ENCODE results near the gene ABLIM2. TPM values are rescaled to one million over a fixed set of nuclear protein-coding genes. Genes with fewer than 3 reads are reported as not detected.

The ABLIM2 gene
- total RNA-seq, 2 experiments from 2014 or later, result 0.76 TPM; not detected in 1

GRCh38 chr4:8146157-8146556 is 12.5 kb downstream of the ABLIM2 start:
- ChIA-PET POLR2A (no interaction called here), CTCF (ENCODE audit: unreplicated experiment) (no interaction called here)
- no TSS peak for BruUV-seq (replicated peaks)
- no peak overlapping the region for H3K27ac ChIP-seq (ENCODE audit: low read depth, low read length, poor library complexity, severe bottlenecking)
- intact Hi-C loops (cut with micrococcal nuclease; ENCODE audit: unreplicated experiment), result no loop called here
- no peak overlapping the region for H3K4me3 ChIP-seq (ENCODE audit: low read depth, low read length, poor library complexity, severe bottlenecking)
- DNase-seq (ENCODE audit: low spot score), result no peak
- no peak overlapping the region for H2AFZ ChIP-seq (ENCODE audit: low read length)
- TF ChIP-seq EZH2phosphoT487 (IDR thresholded peaks at IDR 0.05; ENCODE audit: borderline replicate concordance, low read depth, low read length), result no peak
- TF ChIP-seq, protein P1, sequence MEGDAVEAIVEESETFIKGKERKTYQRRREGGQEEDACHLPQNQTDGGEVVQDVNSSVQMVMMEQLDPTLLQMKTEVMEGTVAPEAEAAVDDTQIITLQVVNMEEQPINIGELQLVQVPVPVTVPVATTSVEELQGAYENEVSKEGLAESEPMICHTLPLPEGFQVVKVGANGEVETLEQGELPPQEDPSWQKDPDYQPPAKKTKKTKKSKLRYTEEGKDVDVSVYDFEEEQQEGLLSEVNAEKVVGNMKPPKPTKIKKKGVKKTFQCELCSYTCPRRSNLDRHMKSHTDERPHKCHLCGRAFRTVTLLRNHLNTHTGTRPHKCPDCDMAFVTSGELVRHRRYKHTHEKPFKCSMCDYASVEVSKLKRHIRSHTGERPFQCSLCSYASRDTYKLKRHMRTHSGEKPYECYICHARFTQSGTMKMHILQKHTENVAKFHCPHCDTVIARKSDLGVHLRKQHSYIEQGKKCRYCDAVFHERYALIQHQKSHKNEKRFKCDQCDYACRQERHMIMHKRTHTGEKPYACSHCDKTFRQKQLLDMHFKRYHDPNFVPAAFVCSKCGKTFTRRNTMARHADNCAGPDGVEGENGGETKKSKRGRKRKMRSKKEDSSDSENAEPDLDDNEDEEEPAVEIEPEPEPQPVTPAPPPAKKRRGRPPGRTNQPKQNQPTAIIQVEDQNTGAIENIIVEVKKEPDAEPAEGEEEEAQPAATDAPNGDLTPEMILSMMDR (conservative IDR thresholded peaks at IDR 0.05; ENCODE audit: low read length), result no peak
- H4K20me1 ChIP-seq (ENCODE audit: insufficient read depth, low read length), result no peaks in the 10 kb centered on the region
- H3K9me2 ChIP-seq (ENCODE audit: insufficient read depth, low read length), result no peaks in the 10 kb centered on the region
- H3K79me2 ChIP-seq (ENCODE audit: insufficient read depth, low read depth, low read length), result no peaks in the 10 kb centered on the region
- H3K36me3 ChIP-seq (ENCODE audit: insufficient read depth, low read length), result no peaks in the 10 kb centered on the region
- no peaks in the 10 kb centered on the region for H3K9me3 ChIP-seq (ENCODE audit: low read length)
- H3K4me1 ChIP-seq (ENCODE audit: insufficient read depth, low read length, poor library complexity, severe bottlenecking), result no peaks in the 10 kb centered on the region
- H3K4me2 ChIP-seq (ENCODE audit: low read length), result no peak overlapping the region

GRCh38 chr4:8144359-8144758 is 14.3 kb downstream of the ABLIM2 start:
- Histone ChIP-seq H3K36me3 (ENCODE audit: insufficient read depth, low read length) (no peaks in the 10 kb centered on the region), H2AFZ (ENCODE audit: low read length) (no peak overlapping the region), H3K9me3 (ENCODE audit: low read length) (no peaks in the 10 kb centered on the region), H3K4me2 (ENCODE audit: low read length) (no peak overlapping the region), H4K20me1 (ENCODE audit: insufficient read depth, low read length) (no peaks in the 10 kb centered on the region), H3K27ac (ENCODE audit: low read depth, low read length, poor library complexity, severe bottlenecking) (no peak overlapping the region), H3K79me2 (ENCODE audit: insufficient read depth, low read depth, low read length) (no peaks in the 10 kb centered on the region), H3K4me3 (ENCODE audit: low read depth, low read length, poor library complexity, severe bottlenecking) (no peak overlapping the region), H3K4me1 (ENCODE audit: insufficient read depth, low read length, poor library complexity, severe bottlenecking) (no peaks in the 10 kb centered on the region), H3K9me2 (ENCODE audit: insufficient read depth, low read length) (no peaks in the 10 kb centered on the region)
- intact Hi-C loops (cut with micrococcal nuclease; ENCODE audit: unreplicated experiment), result no loop called here
- TF ChIP-seq, protein P1 (conservative IDR thresholded peaks at IDR 0.05; ENCODE audit: low read length), result no peak
- TF ChIP-seq EZH2phosphoT487 (IDR thresholded peaks at IDR 0.05; ENCODE audit: borderline replicate concordance, low read depth, low read length), result no peak
- POLR2A ChIA-PET, result no interaction called here
- DNase-seq (ENCODE audit: low spot score), result no peak
- CTCF ChIA-PET (ENCODE audit: unreplicated experiment), result no interaction called here
- BruUV-seq (replicated peaks), result no TSS peak

DNA sequence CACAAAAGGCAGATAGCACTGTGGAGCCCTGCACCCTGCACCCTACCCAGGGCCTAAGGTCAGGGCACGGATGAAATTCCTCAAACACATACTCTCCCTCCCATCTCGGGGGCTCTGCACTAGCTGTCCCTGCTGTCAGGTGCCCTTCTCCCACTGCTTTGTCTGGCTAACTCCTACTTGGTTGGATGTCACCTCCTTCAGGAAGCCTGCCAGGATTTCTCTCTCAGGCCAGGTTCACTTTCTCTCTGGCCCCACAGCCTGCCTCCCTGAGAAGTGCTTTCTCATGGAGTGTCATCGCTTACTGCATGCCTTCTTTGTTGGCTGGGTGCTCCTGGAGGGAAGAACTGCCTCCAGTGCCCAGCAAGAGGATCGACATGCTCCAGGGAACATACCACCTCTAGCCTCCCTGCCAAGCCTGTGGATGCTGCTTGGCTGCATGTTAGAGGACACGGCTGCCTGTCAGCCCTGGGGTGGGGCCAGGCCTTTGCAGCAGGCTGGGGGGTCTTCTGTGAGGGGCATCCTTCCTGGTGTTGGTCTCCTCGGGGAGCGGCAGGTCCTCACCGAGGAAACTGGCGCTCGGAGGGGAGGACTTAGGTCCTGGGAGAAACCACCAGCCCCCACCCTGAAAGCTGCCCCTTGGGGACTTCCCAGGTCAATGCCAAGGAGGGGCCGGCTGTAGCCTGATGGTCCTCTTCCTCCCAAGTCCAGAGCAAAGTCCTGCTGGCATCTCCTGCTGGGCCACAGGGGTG is 15.0 kb downstream of the ABLIM2 start:
- H3K4me3 ChIP-seq (ENCODE audit: low read depth, low read length, poor library complexity, severe bottlenecking), result no peak overlapping the region
- ChIA-PET CTCF (ENCODE audit: unreplicated experiment) (no interaction called here), POLR2A (no interaction called here)
- no peaks in the 10 kb centered on the region for H3K9me3 ChIP-seq (ENCODE audit: low read length)
- no peaks in the 10 kb centered on the region for H3K36me3 ChIP-seq (ENCODE audit: insufficient read depth, low read length)
- H3K4me2 ChIP-seq (ENCODE audit: low read length), result no peak overlapping the region
- no peaks in the 10 kb centered on the region for H3K9me2 ChIP-seq (ENCODE audit: insufficient read depth, low read length)
- H3K4me1 ChIP-seq (ENCODE audit: insufficient read depth, low read length, poor library complexity, severe bottlenecking), result no peaks in the 10 kb centered on the region
- no peak for TF ChIP-seq EZH2phosphoT487 (IDR thresholded peaks at IDR 0.05; ENCODE audit: borderline replicate concordance, low read depth, low read length)
- TF ChIP-seq, protein P1 (conservative IDR thresholded peaks at IDR 0.05; ENCODE audit: low read length), result no peak
- H3K27ac ChIP-seq (ENCODE audit: low read depth, low read length, poor library complexity, severe bottlenecking), result no peak overlapping the region
- no peak overlapping the region for H2AFZ ChIP-seq (ENCODE audit: low read length)
- no peaks in the 10 kb centered on the region for H4K20me1 ChIP-seq (ENCODE audit: insufficient read depth, low read length)
- no TSS peak for BruUV-seq (replicated peaks)
- H3K79me2 ChIP-seq (ENCODE audit: insufficient read depth, low read depth, low read length), result no peaks in the 10 kb centered on the region
- DNase-seq (ENCODE audit: low spot score), result no peak
- intact Hi-C loops (cut with micrococcal nuclease; ENCODE audit: unreplicated experiment), result no loop called here
